Measurements from ENCODE around the gene ZNF132.
"Not testable (repeated sequence)": the region's sequence is repeated elsewhere in the genome, so short reads cannot be mapped to it uniquely, and the experiment has no call there.

Gene ZNF132

DNA sequence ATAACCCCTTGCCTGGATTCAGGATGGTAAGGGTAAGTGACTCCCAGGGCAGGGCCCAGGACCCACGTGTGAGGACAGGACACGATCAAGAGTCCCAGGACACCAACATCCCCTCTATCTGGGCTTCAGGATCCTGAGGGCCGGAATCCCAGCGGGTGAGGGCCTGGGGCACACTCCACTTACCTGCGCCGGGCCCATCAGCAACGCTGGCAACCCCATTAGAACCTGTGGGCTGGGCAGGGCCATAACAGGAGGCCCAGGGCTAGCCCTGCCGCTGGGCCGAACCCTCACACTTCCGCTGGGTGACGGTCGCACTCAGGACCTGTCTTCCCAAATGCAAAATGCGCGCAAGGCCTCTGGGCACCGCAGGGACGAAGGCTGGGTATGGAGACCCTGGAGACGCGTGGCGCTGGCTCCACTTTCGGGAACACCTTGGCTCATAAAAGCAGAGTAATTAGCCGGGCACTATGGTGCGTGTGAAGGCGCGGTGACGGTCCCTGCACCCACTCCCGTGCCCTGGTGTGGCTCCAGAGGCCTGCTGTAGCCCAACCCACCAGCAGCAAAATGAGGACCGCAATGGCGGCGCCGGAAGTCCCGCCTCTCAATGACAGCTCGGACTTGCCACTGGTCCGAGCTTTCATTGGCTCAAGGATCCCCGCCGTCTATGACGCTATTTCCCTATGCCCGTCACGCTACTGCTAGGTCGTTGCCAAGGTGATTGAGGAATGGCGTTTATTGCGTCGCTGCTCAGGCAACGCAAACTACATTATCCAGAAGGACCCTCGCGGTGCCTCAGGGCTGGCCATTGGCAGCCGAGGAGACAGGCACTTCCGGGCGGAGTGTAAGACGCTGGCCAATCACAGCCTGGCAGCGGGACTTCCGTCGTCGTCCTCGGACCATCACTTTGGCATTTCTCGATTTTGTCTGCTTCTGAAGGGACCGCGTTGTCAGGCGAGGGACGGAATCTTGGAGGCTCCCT, at the start of gene ZNF132:
ZNF132 (minus strand) TSS at position 578 of the 979 bp plus-strand sequence; CDS start at position 246, 332 bp downstream.
- DNase-seq, result peak; percentile 99

DNA sequence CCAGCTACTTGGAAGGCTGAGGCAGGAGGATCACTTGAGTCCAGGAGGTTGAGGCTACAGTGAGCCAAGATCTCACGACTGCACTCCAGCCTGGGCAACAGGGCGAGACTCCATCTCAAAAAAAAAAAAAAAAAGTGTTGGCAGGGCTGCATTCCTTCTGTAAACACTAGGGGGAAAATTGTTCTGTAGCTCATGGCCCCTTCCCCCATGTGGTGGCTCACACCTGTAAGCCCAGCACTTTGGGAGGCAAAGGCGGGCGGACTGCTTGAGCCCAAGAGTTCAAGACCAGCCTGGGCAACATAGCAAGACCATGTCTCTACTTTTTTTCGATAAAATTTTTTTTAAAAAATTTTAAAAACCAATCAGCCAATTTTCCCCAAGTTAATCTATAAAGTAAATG, 44.4 kb upstream of the ZNF132 start:
- DNase-seq, result not testable (repeated sequence)

DNA sequence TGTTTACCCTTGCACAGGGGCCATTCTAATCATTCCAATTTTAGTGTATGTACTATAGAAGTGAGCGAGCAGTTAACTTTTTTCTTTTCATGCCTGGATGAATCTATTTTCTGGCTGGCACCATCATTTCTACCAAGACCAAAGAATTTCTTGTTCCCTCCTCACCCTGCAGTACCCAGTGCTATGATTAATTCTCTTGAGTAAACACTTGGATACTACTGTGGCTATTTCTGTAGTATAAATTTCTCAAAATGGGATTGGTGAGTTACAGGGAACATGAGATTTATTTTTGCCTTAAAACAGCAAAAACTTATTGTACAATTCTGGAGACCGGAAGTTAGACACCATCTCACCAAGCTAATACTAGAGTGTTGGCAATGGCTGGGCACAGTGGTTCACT, 43.8 kb upstream of the ZNF132 start:
- no peak for DNase-seq

DNA sequence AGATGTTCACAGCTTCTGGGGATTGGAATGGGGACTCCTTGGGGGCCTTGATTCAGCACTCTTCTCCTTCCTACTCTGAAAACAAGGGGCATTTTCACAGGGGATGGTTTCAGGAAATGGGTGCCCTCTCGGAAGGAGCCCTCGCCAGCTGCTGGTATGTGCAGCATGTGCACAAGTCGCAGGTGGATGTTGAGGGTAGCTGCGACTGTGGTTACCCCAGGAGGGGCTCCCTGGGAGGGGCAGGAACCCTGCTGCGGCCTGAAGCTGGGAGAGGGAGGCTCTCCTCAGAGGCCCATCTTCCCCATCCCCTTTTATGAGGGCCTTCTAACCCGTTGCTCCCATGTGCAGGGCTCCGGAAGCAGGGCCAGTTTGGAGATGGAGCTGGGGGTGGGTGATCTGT, 42.4 kb upstream of the ZNF132 start:
- DNase-seq, result no peak

DNA sequence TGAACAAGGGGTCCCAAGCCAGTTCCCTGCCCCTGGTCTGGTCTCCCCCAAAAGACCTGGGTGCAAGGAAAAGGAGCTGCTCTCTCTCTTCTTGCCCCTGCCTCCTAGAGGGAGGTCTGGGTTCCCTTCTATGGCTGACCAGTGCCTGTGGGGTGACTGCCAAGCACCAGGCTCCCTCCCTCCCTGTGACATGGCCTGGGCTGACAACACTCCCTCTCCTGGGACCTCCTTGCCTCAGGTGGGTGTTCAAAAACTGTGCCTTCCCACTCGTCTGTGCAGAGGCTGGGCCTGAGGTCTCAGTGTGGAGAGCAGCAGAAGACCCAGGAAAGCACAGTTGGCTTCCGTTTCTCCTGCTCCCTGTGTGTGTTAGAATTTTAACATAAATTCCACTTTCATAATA, 40.9 kb upstream of the ZNF132 start:
- DNase-seq, result no peak

DNA sequence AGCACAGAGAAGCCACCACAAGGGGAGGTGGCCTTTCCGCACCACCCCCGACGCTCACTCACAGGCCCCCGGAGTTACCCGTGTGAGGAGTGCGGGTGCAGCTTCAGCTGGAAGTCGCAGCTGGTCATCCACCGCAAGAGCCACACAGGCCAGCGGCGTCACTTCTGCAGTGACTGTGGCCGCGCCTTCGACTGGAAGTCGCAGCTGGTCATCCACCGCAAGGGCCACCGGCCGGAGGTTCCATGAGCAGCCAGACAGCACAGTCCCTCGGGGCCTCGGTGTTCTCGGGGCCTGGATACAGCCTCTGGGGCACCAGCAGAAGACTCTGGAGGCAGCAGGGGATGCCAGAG, 40.5 kb upstream of the ZNF132 start:
- no peak for DNase-seq

DNA sequence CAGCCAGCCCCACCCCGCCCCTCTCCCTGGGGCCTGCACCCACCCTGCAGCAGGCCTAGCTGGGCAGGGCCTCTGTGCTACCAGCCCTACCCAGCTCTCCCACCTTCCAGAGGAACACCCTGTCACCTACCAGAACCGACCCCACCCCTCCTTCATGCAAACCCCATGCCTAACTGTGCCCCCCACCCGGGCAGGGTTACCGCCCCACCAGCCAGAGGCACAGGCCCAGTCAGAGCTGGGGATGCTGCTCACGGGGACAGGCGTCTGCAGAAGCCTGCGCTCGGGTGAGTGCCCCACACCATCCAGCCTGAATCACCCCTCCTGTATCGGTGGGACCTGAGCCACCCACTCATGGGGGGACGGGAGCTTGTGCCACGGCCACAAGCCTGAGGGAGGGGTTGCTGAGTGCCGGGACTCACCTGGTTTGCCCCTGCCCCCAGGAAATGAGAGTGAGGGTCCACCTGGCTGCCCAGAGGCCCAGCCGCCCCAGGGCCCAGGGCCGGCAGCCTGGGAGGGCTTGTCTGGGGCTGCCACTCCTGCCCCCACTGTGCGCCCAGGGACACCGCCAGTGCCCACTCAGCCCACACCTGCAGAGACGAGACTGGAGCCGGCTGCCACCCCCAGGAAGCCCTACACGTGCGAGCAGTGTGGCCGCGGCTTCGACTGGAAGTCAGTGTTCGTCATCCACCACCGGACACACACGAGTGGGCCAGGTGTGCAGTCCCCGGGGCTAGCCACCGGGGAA, 40.0 kb upstream of the ZNF132 start:
- DNase-seq, result no peak

DNA sequence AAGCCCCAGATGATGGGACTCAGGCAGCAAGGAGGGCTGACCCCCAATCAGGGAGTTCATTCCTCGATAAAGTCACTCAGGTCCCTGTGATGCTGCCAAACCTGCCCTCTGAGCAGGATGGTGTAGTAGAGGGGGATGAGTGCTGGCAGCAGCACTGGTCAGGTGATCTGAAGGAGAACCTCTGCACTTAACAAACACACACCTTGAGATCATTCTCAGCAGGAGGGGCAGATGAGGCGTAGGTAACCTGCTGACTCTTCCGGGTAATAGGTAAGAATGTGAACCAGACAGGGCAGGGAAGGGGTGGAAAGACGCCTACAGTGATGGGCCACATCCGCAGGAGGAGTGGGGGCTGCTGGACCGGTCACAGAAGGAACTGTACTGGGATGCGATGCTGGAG, 39.4 kb upstream of the ZNF132 start:
- no peak for DNase-seq

DNA sequence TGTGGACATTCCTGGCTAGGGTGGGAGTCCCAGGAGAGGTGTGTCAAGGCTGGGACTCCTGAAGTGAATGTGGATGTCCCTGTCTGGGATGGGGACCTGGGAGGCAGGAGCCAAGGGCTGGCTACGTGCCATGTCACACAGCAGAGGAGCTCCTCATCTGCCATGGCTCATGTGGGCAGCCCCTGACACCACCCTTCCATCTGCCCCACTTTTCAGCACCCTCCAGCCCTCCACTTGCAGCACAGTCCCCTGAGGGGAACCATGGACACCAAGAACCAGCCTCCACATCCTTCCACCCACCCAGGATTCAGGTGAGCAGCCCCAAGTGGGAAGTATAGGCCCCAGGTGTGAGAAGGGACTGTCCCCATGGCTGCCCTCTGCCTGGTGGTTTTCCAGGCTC, 37.9 kb upstream of the ZNF132 start:
- no peak for DNase-seq

DNA sequence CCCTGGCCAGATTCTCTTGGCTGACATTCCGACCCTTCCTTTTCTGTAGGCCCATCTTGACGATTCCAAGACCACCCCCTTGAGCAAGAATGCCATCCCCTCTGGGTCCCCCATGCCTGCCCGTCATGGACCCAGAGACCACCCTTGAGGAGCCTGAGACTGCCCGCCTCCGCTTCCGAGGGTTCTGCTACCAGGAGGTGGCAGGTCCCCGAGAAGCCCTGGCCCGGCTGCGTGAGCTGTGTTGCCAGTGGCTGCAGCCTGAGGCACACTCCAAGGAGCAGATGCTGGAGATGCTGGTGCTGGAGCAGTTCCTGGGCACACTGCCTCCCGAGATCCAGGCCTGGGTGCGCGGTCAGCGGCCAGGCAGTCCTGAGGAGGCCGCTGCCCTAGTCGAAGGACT, 37.2 kb upstream of the ZNF132 start:
- DNase-seq, result no peak

DNA sequence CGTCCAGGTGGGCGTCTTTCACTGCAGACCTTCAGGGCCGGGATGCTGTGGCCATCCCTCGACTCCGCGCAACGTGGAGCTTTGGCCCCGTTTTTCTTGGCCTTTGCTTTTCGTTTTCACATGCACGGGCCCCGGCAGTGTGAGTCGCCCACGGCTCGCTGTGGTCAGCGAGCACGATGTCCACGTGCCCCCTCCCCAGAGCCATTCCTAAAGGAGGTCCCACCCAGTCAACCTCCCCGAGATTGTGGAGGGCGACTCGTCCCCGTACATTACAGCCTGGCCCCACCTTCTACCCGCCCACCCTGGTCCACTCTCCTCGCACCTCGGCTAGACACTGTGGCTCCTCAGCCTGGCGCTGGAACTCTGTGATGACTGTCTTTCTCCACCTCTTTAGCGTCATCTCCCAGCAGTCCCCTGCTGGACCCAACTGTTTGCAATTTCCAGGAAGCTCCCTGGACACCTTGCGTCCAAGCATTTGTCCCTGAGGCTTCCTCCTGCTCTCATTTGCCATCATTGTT, 36.6 kb upstream of the ZNF132 start:
- DNase-seq, result no peak

DNA sequence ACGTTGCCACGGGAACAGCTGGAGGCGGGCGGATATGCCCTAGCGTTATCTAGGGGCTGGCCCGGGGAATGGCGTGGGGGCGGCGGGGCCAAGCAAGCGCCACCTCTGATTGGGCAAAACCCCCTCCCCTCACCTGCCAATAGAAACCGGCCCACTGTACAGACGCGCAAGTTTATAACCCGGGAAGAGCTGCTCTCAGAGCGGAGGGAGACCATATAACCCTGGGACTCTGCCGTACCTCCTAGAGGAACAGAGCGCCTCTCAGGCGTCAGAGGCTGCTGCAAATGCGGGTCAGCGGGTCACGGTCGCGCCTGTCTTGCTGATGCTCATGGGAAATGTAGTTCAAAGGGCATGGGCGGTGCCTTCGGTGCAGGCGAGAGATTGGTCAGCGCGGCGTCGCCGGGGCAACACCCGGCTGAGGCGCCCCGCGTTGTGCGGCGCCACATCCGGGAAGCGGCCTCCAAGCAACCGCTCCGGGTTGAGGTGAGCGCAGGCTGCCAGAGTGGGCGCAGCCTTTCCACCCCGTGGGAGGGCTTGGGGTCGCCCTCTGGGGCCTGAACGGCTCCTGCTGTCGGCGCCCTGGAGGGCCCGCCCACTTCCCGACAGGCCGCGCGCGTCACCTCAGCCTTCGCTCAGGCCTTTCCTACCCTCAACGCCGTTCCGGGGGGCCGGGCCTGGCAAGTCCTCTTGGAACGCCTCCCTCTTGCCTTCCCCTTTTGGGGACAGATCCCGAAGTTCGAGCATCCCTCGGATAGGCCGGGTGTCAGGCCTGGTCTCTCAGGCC, 36.0 kb upstream of the ZNF132 start, which contains the start of gene ZNF446:
ZNF446 (plus strand) TSS at position 639 of the 784 bp plus-strand sequence. CDS start 867 bp downstream, outside the sequence.
- peak; percentile 97 for DNase-seq

DNA sequence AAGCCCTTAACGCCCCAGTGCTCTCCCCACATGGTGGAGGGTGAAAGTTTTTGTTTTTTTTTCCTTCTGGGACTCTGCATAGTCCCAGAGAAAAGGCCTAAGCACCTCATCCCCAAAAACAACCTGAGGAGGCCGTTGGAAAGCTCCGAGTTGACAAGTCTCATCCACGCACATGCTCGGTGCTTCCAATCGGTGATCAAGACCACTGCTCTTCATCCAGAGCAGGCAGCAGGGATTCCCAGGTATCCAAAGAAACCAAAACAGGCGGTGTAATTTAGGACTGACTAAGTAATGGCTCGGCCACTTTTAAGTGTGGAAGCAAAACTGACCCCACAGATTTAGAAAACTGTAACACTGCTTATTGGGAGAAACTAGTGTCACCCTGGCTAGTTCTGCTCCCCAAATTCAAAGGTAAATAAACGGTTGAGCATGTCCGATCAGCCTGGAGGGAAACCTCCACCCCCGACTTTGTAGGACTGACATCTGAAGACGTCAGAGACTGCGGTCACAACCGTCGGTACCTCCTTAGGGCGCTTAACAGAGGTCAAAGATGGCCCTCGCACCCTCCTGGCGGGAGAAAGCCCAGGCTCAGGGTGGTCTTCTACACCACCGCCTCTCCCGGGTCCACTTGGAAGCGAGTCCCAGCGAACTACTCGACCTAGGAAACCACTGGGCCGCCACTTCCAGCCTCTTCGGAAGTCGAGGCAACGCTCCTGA, 35.2 kb upstream of the ZNF132 start:
- DNase-seq, result no peak

DNA sequence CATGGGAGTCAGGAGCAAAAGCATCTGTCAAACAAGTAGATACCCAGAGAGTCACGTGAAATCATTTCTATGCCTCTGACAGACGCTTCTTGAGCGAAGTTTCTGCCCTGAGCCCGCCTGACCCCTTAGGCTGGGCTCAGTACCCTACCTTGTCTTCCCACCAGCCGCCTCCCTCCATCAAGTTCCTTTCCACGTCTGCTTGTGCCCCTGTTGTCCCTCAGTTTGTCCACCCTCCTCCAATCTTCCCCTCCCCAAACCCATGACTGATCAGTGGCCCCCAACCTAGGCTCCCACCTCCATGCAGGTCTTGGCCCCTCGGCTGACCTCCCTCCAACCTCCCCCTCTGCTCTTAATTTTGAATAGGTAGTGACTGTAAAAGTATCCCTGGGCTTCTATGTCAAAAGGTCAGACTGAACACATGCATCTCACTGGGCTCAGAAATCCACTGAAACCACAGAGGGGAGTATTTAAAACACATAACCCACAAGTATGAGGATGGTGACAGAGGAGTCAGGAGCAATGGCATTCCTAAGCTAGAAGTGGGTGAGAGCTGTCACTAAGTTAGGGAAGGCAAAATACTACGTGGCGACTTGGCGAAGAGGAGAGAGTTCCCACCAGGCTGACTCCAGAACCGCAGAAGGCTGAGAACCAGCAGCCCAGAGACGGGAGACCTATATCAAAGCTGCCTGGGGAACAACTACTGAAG, 34.5 kb upstream of the ZNF132 start:
- no peak for DNase-seq

DNA sequence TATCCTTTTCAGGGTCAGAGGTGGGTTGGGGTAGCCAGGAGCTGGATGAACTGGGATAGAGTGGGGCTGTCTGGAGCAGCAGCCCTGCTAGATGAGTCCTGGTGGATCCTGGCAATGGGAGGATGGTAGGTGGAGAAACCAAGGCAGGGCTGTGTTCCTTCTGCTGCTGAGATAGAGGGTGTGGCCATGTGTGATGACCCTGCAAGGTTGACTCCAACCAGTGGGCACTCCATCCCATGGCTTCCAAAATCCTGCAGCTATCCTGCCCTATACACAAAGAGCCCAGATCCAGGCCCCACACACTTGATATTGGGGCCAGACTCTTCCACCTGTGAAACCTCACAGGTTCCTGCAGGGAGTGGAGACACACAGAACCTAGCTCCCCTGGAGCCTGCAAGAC, 33.8 kb upstream of the ZNF132 start:
- no peak for DNase-seq

DNA sequence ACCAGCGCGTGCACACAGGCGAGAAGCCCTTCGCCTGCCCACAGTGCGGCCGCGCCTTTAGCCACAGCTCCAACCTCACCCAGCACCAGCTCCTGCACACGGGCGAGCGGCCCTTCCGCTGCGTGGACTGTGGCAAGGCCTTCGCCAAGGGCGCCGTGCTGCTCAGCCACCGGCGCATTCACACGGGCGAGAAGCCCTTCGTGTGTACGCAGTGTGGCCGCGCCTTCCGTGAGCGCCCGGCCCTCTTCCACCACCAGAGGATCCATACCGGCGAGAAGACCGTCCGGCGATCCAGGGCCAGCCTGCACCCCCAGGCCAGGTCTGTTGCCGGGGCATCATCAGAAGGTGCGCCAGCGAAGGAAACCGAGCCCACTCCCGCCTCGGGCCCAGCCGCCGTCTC, 31.8 kb upstream of the ZNF132 start:
- no peak for DNase-seq

DNA sequence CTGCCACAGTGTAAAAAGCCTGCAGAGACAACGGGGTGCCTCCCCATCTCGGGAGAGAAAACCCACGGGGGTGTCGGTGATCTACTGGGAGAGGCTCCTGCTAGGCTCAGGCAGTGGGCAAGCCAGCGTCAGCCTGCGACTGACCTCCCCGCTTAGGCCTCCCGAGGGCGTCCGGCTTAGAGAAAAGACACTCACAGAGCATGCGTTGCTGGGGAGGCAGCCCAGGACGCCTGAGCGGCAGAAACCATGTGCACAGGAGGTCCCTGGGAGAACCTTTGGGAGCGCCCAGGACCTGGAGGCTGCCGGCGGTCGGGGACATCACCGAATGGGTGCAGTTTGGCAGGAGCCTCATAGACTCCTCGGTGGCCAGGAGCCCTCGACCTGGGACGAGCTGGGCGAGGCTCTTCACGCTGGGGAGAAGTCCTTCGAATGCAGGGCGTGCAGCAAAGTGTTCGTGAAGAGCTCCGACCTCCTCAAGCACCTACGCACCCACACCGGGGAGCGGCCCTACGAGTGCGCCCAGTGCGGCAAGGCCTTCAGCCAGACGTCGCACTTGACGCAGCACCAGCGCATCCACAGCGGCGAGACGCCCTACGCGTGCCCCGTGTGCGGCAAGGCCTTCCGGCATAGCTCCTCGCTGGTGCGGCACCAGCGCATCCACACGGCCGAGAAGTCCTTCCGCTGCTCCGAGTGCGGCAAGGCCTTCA, 31.0 kb upstream of the ZNF132 start:
- not testable (repeated sequence) for DNase-seq

DNA sequence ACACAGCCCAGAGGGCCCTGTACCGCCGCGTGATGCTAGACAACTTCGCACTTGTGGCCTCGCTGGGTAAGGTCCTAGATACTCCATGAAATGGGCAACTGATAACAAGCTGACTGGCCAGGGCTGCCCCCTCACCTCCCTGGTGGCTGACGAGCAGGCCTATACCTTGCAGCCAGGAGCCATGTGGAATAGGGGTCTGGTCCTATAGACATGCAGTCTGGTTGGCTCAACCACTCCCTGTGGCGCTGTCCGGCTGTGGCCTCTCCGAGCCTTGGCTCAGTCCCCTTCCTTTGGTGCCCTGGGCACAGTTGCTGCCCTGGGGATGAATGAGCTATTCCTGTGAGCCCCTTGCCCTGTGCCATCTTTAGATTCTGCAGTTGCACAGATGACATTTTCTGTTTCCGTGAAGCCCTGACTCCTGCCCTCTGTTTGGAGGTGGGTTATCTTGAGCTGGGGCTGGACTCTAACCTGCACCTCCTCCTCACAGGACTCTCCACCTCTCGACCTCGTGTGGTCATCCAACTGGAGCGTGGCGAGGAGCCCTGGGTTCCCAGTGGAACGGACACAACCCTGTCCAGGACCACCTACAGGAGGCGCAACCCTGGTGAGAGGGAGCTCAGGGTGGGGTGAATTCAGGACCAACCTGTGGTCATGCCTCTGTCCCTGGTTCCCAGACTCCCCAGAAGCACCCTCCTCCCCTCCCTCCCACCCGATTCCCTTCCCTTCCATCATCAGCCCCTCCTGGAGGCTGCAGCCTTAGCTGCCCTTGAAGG, 29.5 kb upstream of the ZNF132 start:
- DNase-seq, result no peak

DNA sequence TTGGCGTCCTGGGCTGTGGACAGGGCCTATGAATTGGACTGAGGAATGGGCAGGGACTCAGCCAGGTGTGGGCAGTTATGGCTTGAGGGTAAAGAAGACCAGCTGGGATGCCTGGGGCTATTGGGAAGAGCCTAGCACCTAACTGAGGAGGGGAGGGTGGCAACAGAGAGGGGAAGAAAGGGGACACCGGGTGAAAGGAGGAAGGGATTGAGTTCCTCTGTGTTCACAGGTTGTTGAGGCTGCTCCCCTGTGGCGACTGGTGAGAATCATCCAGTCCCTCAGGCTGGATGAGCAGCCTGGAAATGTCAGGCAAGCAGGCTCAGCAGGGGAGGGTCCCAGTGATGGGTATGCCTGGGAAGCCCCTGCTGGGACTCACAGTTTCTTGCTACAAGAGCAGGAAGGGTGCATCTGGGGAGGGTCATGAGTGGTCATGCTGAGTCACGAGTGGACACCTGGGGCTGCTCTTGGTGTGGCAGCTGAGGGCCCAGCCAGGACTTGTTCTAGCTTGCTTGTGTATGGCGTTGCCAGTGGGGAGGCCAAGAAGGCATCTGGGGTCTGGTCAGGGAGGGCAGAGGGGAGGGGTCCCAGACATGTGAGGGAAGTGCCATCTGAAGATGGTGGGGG, 28.4 kb upstream of the ZNF132 start:
- no peak for DNase-seq

Data from CD4-positive, alpha-beta T cell treated with Interleukin-17A for 1 hour (primary cell).